ENCODE measurements around the gene PRDX6. TPM values are rescaled to one million over a fixed set of nuclear protein-coding genes. Genes with fewer than 3 reads are reported as not detected.
"Not testable (repeated sequence)": the region's sequence is repeated elsewhere in the genome, so short reads cannot be mapped to it uniquely, and the experiment has no call there.

Gene PRDX6
- polyA plus RNA-seq, 5 donors, result 247 to 268 (median 262) TPM

DNA sequence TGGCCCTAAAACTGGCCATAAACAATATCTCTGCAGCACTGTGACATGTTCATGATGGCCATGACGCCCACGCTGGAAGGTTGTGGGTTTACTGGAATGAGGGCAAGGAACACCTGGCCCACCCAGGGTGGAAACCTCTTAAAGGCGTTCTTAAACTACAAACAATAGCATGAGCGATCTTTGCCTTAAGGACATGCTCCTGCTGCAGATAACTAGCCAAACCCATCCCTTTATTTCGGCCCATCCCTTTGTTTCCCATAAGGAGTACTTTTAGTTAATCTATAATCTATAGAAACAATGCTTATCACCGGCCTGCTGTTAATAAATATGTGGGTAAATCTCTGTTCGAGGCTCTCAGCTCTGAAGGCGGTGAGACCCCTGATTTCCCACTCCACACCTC lies 16.0 kb downstream of the PRDX6 start:
- not testable (repeated sequence) for DNase-seq

DNA sequence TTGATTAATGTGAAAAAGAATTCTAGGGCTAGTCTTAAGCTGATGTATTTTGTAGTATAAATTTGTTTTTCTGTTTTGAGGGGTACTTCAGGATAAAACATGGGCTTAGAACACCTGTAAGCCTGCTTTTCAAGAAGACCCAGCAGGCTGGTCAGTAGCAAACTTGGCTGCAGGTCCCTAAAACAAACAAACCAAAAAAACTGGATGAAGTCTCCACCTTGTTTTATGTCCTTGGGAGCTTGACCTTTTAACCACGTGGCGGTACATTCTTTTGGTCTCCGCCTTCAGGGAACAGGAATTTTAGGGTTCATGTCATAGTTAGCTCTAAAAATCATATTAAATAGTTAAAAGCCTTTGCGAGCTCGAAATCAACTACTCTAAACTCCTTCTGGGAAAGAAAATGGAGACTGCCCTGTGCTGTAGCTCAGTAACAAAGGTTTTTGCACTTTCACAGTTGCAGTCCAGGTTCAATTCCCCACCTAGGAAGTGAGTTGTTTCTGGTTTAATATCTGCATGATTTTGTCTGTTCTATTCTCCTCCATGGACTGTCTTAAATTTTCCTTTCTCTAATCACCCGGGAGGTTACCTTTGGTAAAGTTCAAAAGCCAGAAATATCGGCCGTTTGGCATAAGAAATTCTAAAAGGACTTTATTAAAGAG lies 18.6 kb downstream of the PRDX6 start:
- no peak for DNase-seq

DNA sequence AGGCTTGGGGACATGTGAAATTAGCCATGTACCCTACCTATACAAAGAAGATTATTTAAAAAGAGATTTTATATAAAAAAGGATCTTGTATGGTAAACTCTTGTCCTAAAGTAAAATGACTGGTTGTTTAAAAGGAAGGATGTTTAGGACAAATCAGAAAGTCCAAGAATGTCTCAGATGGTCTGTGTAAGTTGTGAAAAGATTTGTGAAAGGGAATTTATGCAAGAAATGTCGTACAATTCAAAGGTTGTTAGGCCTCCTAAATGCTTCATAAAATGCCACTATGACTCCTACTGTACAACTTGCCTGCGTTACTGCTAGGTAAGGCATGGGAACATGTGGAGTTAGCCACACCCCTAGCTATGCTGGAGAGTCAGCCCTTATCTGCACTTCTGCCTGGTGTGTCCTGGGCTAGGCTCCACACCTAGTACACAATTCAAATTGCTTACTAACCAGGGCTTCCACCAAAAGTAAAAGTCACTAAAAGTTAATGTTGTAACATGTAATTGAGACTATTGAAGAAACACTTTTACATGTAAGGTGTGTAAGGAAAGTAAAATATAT lies 19.7 kb downstream of the PRDX6 start:
- DNase-seq, result no peak

DNA sequence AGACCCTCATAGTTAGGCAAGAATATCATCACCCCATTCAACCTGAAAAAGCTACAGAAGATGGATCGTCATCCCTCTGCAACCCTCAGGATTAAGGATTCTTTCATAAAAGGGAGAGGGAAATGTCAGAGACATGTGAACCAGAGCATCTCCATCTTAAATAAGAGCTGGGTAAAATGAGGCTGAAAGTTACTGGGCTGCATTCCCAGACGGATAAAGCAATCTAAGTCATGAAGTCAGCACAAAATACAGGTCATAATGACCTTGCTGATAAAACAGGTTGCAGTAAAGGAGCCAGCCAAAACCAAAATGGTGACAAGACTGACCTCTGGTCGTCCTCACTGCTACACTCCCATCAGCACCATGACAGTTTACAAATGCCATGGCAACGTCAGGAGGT lies 22.6 kb downstream of the PRDX6 start:
- DNase-seq, result no peak

DNA sequence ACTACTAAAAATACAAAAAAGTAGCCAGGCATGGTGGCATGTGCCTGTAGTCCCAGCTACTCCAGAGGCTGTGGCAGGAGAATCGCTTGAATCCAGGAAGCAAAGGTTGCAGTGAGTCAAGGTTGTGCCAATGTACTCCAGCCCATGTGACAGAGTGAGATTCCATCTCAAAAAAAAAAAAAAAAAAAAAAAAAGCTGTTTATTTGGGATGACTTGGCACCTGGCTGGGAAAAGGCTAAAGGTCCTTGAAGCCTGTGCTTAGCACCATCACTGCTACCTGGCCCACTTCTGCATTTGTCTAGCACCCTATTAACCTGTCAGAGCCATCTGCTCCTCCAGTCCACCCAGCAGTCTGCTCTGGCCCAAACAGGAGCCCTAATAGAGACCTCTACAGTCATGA lies 25.0 kb downstream of the PRDX6 start:
- DNase-seq, result no peak

DNA sequence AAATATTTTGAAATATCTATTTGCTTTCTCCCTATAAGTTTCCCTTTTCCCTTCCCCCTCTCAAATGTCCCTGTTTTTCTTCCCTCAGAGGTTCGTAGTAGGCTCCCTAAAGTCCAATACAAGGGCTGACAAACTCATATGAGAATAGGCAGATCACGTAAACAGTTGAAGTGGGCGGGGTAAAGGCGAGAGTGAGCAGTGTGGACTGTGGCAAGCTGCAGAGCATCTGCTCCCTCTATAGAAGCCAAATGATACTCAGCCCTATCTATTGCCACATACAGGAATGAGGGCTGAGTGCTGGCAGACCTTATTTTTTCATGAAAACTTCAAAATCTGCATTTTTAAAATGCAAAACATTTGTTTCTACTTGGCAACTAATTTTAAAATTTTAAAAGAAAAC lies 26.3 kb downstream of the PRDX6 start:
- DNase-seq, result no peak

DNA sequence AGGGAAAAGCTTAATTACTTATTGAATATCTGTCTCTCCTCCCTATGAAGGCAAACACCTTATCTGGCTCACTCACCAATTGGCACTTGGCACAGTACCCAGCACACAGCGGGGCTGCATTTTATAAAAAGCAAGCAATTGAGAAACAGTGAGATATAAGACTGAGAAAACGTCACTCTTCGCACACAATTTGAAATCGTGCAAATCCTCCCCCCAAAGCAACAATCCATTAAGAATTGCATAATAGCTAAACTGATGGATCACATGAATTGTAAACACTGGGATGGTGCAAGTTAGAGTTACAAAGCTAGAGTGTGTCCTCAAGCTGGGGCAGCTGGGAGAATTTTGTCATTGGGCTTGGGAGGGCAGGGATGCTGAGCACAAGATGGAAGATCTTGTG lies 27.1 kb downstream of the PRDX6 start:
- no peak for DNase-seq

DNA sequence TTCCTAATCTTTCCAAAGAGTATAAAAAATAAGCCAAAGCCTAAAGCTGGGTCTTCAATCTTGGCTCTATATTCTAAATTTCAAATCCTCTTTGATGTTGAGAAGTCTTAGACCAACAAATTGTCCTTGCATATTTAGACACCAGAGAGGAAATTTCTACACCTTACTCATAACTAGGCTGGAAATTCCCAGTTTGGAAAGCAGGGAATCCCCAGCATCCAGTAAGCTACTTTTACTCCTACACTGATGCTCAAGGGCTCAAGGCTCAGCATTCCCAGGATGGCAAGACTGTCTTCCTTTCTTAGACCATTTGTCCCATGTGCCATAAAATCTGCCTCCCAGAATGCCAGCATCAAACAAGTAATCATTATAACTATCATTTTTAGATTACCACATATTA lies 28.3 kb downstream of the PRDX6 start:
- DNase-seq, result no peak

DNA sequence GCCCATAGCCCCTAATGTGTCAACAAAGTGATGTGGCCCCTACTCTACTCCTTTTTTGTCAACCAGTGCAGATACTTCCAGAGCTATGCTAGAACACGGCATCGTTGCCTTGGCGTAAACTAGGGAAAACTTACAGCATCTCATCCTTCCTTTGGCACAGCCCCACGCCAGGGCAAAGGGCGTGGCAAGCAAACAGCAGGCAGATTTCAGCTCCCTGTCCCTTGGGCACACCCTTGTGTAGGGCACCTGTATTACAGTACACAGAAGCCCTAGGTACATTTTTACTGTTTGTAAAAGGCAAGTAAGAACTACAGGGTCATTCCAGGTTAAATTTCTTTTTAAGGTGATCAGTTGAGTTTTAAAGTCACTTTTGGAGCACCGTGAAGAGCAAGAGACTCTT lies 29.3 kb downstream of the PRDX6 start:
- DNase-seq, result no peak

DNA sequence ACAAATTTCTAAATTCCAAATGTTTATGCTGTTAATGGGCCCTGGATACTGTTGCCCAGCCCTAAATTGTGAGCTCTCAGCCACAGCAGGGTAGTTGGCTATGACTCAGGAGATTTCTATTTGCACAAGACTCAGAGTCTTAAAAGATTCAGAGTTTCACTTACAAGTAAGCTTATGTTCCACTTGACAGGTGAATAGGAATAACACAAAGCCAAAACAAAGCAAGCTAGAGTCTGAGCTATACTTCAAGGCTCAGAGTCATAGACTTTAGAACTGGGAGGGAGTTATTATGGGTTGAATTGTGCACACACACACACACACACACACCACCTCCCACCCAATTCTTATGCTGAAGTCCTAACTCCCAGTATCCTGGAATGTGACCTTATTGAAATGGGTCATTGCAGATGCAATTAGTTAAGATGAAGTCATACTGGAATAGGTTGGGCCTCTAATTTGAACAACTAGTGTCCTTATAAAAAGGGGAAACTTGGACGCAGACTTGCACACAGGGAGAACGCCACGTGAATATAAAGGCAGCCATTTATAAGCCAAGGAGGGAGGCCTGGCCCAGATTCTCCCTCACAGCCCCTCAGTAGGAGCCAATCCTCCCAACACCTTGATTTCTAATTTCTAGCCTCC lies 30.2 kb downstream of the PRDX6 start:
- DNase-seq, result no peak

DNA sequence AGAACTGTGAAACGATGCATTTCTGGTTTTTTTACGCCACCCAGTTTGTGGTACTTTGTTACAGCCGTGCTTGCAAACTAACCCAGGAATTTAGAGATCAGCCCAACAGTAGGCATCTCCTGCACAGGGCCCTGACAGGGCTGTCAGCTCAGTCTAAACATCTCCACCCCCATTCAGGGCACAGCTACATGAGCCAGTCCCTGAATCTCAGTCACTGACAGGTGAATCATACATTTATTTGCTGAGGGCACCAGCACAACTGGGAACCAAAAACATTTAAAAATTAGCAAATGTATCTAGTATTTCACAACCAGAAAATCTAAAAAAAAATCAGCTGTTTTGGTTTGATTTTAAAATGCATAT lies 30.7 kb downstream of the PRDX6 start:
- no peak for DNase-seq

DNA sequence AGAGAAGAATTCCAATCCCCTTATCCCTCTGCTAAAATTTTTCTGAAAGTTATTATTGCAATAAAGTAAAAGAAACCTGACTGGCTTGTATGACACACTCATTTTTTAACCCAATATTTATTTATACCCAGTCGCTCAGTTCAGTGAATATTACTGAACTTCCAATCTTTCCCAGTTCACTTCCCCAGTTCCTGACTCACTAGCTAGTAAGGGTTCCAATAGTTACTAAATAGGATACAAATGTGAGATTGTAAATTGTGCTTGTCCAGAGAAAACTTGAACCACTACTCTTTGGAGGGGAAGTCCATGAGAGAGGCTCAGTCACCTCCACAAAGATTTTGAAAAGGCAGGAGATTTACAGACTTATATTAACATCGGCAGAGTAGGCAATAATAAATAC lies 31.4 kb downstream of the PRDX6 start:
- DNase-seq, result no peak

DNA sequence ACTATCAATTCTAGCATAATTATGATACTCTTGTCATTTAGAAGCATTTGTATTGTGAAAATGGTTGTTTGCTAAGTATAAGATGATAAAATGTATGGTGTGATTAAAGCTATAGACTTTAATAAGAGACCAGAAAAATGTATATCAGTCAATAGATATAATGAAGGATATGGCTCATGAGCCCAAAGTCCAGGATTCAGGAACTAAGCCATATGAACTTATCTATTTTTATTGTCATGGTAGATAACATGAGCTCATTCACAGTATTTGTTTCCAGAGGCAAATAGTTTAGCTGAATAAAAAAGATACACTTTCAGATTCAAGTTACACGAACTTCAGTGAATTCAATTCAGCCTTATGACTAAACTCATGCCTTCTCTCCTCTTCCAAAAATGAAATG lies 32.7 kb downstream of the PRDX6 start:
- DNase-seq, result no peak

DNA sequence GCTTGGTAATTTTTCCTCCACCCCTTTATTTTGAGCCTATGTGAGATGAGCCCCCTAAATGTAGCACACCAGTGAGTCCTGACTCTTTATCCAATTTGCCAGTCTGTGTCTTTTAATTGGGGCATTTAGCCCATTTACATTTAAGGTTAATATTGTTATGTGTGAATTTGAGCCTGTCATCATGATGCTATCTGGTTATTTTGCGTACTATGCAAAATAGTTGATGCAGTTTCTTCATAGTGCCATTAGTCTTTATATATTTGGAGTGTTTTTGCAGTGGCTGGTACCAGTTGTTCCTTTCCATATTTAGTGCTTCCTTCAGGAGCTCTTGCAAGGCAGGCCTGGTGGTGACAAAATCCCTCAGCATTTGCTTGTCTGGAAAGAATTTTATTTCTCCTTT lies 37.4 kb downstream of the PRDX6 start:
- not testable (repeated sequence) for DNase-seq

DNA sequence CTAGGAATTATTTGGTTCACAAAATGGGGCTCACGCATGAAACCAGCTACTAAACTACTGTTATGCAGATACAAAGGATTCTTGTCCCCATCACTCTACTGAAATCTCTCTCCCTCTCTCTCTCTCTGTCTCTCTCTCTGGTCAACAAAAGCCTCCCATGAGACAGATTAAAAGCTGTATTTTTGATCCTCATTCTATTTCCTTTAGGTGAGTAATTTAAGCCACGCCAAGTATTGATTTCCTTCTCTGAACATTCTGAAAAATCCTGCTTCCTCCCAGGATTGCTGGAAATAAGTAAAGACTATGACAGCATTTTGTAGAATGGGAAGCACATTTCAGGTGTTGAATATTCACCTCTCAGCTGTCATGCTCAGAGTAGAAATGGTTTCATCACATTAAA lies 43.7 kb downstream of the PRDX6 start:
- no peak for DNase-seq

DNA sequence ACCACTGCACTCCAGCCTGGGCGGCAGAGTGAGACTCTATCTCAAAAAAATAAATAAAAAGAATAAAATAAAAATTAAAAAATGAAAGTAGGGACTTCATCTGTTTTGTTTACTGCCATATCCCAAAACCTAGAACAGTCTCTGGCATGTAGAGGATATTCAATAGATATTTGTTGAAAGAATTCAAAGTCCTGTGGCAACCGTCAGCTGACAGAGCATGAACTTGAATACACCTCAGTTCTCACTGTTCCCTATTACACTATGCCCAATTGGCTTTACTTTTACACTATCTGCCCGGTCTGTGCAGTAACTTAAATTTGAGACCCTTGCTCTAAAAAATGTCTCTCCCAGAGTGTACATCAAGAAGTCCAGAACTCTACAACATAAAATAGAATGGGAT lies 46.2 kb downstream of the PRDX6 start:
- no peak for DNase-seq

DNA sequence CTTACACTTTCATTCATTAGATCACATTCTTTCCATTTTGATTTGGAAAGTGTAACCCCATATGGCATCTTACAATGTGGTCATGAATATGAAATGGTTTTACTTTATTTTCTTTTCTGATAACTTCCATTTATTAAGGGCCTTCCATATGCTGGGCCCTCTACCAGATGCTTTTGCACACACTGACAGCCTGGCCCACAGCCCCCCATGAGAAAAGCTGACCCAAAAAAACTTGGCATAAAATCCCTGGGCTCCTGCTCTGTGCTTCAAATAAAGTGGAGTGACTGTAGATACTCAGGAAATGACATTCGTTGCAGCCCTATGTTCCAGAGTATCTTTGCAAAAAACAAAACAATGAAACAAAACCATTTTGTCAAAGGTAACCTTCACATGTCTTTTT lies 48.8 kb downstream of the PRDX6 start:
- DNase-seq, result no peak

DNA sequence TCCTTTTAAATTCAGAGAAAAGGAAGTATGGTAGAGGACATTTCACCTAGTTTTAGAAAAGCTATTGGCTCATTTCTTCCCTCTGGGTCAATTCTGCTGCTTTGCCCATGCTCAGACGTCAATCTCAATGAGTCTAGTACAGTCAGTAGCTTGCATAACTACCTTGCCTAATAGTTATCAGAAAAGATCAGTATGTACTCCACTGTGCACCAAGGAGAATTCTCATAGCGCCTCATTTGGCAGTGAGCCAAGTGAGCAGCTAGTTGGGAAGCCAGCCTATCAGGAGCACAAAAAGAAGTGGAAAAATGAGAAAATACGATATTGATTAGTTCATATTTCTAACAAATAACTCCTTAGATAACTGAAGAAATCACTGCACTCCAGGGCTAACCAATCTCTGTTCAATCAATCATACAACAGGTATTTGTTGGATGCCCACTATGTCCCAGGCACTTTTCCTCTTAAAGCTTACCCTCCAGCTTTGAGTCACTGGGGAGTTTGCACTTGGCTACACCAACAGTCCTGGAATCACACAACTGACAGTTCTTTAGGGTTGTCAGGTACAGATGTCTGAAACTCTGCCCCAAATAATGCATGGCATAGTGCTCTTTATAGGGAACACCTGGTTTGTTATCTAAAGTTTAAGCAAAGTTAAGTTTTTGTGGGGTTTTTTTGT lies 50.2 kb downstream of the PRDX6 start:
- DNase-seq, result no peak

DNA sequence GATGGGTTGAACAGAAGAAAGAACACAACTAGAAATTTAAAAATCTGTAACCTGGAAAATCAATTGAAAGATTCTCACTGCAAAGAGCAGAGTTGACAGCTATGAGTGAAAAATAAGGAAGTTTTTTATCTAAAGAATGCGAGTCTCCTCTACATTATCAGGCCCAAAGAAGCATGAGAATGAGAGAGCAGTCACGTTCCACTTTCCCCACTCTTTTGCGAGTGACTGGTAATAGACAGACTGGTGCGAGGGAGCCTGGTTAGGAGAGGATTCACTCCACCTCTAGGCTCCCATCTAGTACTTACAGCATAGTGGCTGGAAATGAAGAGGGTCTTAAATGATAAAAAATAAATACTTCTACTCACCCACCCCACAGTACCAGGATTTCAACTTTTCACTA lies 52.0 kb downstream of the PRDX6 start:
- DNase-seq, result no peak

DNA sequence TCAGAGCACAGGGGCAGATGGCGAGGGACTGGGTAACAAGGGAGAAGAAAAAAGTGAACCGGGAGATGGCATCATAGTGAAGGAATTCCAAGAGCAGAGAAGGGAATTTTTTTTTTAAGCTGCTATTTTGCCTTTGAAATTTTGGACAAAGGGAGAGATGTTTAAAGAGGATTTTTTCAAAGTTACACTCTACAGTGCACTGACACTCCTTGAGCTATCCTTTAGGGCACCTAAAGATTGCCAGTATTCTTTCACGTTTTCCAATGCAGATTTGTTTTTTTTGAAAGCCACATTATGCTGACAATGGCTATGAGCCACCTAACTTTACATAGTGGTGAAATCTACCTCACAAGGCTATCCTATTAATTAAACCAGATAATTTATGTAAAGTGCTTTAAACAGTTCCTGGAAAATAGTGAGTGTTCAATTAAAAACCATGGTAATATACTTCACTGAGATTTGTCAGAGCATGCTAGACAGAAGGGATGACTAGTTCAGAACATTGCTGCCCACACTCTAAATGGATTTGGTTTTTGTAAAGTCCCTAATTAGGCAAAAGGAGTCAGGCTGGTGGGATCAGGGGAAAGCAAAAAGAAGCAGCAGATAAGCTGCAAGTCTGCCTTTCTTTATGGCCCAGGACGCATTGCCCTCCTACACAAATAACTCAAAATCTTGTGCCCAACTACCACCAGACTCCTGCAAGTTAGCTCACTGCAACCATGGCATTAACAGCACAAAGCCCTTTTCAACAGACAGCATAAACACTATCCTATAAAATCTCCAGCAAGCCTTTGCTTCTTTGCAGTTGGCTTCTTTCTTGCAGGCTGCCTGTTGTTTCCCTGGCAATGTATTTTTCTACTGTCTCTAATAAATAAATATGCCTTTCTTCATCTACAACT lies 53.9 kb downstream of the PRDX6 start:
- no peak for DNase-seq

DNA sequence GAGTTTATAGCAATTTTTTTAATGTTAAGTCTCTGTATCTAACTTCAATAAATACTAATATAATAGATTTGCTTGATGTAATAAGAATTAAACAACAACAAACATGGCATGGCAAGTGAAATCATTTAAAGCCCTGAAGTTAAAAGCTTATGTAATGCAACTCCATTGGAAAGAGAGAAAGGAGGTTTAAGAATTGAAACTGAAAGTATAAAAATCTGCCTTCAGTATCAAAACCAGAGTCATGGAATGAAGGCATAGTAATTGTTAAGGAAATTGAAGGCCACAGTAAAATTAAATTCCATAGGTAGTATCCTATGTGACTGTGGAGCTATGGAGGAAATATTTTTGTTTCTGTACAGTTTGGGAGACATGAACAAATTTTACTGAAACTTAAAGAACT lies 55.1 kb downstream of the PRDX6 start:
- no peak for DNase-seq

DNA sequence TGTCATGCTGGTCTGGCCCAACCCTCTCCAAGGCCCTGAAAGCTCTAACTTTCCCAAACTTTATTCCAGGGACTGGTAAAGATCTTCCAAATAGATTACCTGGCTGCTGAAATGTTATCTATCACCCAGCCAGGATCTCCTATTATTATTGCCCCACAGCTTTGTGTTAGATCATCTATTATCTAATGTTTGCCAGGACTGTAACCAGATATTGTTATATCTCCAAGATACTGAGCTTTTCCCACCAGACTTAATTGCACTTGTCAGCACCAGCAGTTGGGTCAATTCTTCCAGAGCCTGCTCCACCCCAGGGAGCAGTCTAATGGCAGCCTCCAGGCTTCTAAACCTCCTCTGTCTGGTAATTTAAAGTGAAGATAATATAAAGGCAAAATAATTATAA lies 59.1 kb downstream of the PRDX6 start:
- no peak for DNase-seq

Measured in right lung (tissue), 5 donors.